Lung (tissue), 12 donors: ENCODE data around the gene THEMIS. TPM values are rescaled to one million over a fixed set of nuclear protein-coding genes. Genes with fewer than 3 reads are reported as not detected.
A peak's percentile ranks its signal among the peaks of the same experiment; 100 is the strongest.

Experiments
- ATAC-seq: fragments of 200-7000 bp; cut with Tn5 transposase; one replicate; pipeline ENCODE4 v1.9.1; 2020; ENCODE audit warnings: moderate number of reproducible peaks; ENCODE audit not compliant: insufficient read depth, low FRiP score
- DNase-seq, 3 donors: peaks; one replicate each; pipeline ENCODE4 v3.0.0-alpha.2; 2013 to 2017
- H3K27ac ChIP-seq, 2 donors: one replicate each; pipeline ENCODE4 v1.5.1; 2013; ENCODE audit warnings: mild to moderate bottlenecking in 2 of 2, moderate library complexity in 2 of 2, control low read depth in 1 of 2, inconsistent platforms in 1 of 2, low read depth in 1 of 2, low read length in 1 of 2
- H3K27me3 ChIP-seq, 3 donors: one replicate each; pipeline ENCODE4 v1.5.1; 2013; ENCODE audit warnings: low read length in 2 of 3; ENCODE audit not compliant: control insufficient read depth in 3 of 3, insufficient read depth in 3 of 3
- H3K36me3 ChIP-seq, 4 donors: one replicate each; pipeline ENCODE4 v1.5.1; 2013; ENCODE audit warnings: low read length in 4 of 4, mild to moderate bottlenecking in 1 of 4, moderate library complexity in 1 of 4; ENCODE audit not compliant: control insufficient read depth in 4 of 4, insufficient read depth in 4 of 4
- H3K4me1 ChIP-seq, 5 donors: one replicate each; pipeline ENCODE4 v1.5.1; 2013; ENCODE audit warnings: low read length in 5 of 5, mild to moderate bottlenecking in 2 of 5, moderate library complexity in 1 of 5; ENCODE audit not compliant: control insufficient read depth in 5 of 5, insufficient read depth in 5 of 5
- H3K4me3 ChIP-seq: one replicate; pipeline ENCODE4 v1.5.1; 2013; ENCODE audit warnings: mild to moderate bottlenecking, control low read depth, moderate library complexity
- H3K9ac ChIP-seq, 2 donors: one replicate each; pipeline ENCODE4 v1.5.1; 2013; ENCODE audit warnings: low read length in 2 of 2, control low read depth in 1 of 2; ENCODE audit not compliant: insufficient read depth in 1 of 2
- H3K9me3 ChIP-seq, 4 donors: one replicate each; pipeline ENCODE4 v1.5.1; 2013; ENCODE audit warnings: low read length in 3 of 4, mild to moderate bottlenecking in 1 of 4, moderate library complexity in 1 of 4; ENCODE audit not compliant: control insufficient read depth in 4 of 4, insufficient read depth in 3 of 4
- WGBS, 2 donors: extraction: QIAGEN DNeasy Blood & Tissue Kit; methylation state at CpG; one replicate each; pipeline ENCODE4 v1.1.7; 2013; 5-methylcytosine and 5-hydroxymethylcytosine counted together
- polyA plus RNA-seq, 2 donors: library from polyadenylated mRNA; stranded (reverse); fragments of 200-250 nt; gene quantifications; one replicate each; pipeline ENCODE4 v1.2.1, GENCODE V29; 2013
- total RNA-seq, 2 donors: library from RNA; depleted of rRNA in 1 of 2; stranded (reverse); fragments of >200 nt in 1 of 2; gene quantifications; one replicate each; pipeline ENCODE4 v1.2.1, GENCODE V29; 2014 to 2021
- TF ChIP-seq, protein P1 (sequence below): IDR thresholded peaks from 2 replicates; pipeline ENCODE4 v1.5.1; 2012; ENCODE audit warnings: mild to moderate bottlenecking; ENCODE audit errors: control extremely low read depth, extremely low read depth
- donor health status: control.
- donor health status: control.
- donor health status: Bipolar disorder and iron deficiency.
- donor health status: healthy.
- donor health status: DM: yes; HTN: yes; CAD: no.

THEMIS gene
- total and polyA plus RNA-seq, 4 donors = 0.22 to 0.86 (median 0.54) TPM

DNA sequence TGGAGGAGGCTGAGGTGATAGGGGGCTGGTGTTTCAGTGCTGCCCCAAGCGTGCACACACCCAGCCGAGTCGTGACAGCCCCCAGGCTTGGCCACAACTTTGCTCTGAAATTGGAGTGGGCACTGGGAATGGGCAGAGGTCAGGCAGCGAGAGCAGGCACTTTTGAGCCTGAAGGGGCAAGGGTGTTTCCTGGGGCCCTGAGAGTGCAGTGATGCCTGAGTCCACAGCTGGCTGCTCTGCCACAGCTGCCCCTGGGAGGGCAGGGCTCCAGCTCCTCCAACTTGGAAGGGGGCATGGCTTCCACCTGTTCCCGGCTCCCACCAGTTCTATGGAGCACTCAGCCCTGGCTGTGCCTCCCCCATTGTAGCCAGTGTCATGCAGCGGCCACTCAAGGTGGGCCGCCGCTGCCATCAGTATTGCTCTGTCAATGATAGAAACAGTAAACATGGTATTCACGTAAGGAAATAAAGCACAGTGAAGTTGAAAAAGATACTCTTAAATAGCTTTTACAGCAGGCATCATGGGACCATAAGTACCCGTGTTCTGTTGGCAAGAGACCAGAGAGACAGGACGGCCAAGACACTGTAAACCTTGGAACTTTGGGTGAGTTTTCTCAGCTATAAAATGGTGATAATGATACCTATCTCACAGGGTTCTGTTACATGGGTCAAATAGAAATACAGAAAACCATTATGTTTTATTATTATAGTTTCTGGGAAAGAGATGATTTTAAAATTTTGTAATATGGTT lies 108.9 kb downstream of the THEMIS start:
- ATAC-seq = no peak
- Histone ChIP-seq H3K27me3 (no peaks in the 10 kb centered on the region), H3K4me3 (no peak overlapping the region), H3K9ac (no peak overlapping the region), H3K27ac (no peak overlapping the region), H3K4me1 (no peaks in the 10 kb centered on the region), H3K36me3 (no peaks in the 10 kb centered on the region), H3K9me3 (no peaks in the 10 kb centered on the region)
- 94% methylated on average over 11 of the region's 11 CpGs for WGBS, 2 donors
- TF ChIP-seq, protein P1, sequence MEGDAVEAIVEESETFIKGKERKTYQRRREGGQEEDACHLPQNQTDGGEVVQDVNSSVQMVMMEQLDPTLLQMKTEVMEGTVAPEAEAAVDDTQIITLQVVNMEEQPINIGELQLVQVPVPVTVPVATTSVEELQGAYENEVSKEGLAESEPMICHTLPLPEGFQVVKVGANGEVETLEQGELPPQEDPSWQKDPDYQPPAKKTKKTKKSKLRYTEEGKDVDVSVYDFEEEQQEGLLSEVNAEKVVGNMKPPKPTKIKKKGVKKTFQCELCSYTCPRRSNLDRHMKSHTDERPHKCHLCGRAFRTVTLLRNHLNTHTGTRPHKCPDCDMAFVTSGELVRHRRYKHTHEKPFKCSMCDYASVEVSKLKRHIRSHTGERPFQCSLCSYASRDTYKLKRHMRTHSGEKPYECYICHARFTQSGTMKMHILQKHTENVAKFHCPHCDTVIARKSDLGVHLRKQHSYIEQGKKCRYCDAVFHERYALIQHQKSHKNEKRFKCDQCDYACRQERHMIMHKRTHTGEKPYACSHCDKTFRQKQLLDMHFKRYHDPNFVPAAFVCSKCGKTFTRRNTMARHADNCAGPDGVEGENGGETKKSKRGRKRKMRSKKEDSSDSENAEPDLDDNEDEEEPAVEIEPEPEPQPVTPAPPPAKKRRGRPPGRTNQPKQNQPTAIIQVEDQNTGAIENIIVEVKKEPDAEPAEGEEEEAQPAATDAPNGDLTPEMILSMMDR = no peak
- no peak for DNase-seq

DNA sequence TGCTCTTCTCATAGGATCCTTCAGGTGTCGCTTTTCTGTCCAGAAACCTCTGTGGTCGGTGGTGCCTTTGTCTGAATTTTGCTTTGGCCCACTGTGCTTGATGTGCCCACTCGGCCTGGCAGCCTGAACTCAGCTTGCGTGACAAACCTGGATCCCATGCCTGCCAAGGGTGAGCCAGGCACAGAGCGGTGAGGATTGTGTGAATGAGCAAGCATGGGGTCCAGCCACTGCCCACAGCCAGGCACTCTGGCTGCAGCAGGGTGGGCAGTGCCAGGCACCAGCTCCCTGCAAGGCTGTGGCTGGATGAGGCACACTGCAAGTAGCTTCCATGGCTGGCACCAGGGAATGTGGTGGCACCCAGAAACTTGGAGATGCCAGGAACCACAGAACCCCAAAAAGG lies 110.3 kb downstream of the THEMIS start:
- ATAC-seq (no peak), DNase-seq (no peak)
- Histone ChIP-seq H3K36me3 (no peaks in the 10 kb centered on the region), H3K27me3 (no peaks in the 10 kb centered on the region), H3K9ac (no peak overlapping the region), H3K4me1 (no peaks in the 10 kb centered on the region), H3K9me3 (no peaks in the 10 kb centered on the region), H3K27ac (no peak overlapping the region), H3K4me3 (no peak overlapping the region)
- WGBS, 2 donors = 94 to 95% methylated on average over 5 of the region's 5 CpGs
- TF ChIP-seq, protein P1 = no peak

DNA sequence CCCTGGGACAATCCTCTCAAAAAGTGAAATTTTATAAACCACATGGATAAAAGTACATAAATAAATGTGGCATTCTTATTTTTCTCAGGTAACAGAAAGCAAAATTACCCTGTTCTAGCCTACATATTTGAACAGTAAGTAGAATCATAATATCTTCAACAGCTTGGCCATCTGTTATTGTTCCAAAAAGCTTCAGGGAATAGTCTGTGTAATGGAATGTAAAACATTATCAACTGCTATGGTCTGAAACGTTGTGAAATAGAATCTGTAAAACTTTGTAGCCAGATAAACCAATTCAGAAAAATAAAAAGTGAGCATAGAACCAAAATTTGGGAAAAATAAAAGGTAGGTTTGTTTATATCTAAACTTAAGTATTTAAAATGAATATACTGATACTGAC lies 114.7 kb downstream of the THEMIS start:
- TF ChIP-seq, protein P1 = no peak
- no peaks in the 10 kb centered on the region for H3K36me3 ChIP-seq
- no peak for ATAC-seq
- peak in 1 of 3 donors; percentile 6 for DNase-seq
- peaks cover 0 to 6% (median 2%) of the 10 kb centered on the region in 4 donors for H3K9me3 ChIP-seq
- H3K4me1 ChIP-seq = peaks cover 0 to 3% (median 0%) of the 10 kb centered on the region in 5 donors
- H3K27me3 ChIP-seq = no peaks in the 10 kb centered on the region
- WGBS, 2 donors = 39 to 48% methylated on average over 1 of the region's 1 CpG
- H3K9ac ChIP-seq = no peak overlapping the region
- no peak overlapping the region for H3K27ac ChIP-seq
- H3K4me3 ChIP-seq = no peak overlapping the region
